GM18517 (cell line): ENCODE measurements around the gene PREP.

ENCODE experiments used
- ATAC-seq: cut with Tn5 transposase; IDR thresholded peaks from one replicate; pipeline ENCODE4 v1.9.1; 2021; ENCODE audit warnings: mild to moderate bottlenecking, moderate library complexity; ENCODE audit not compliant: unreplicated experiment

The PREP gene

GRCh38 chr6:105397987-105398386 lies 4.9 kb downstream of the PREP start:
- no peak for ATAC-seq

GRCh38 chr6:105391705-105392104 lies 11.2 kb downstream of the PREP start:
- no peak for ATAC-seq

GRCh38 chr6:105389543-105389942 lies 13.3 kb downstream of the PREP start:
- ATAC-seq: no peak

- no peak for ATAC-seq
Observed at GRCh38 chr6:105388392-105388791, 14.5 kb downstream of the PREP start.

- no peak for ATAC-seq
Observed at GRCh38 chr6:105384004-105384403, 18.9 kb downstream of the PREP start.

GRCh38 chr6:105382958-105383357 lies 19.9 kb downstream of the PREP start:
- ATAC-seq: no peak

- ATAC-seq: no peak
Observed at GRCh38 chr6:105382496-105382895, 20.4 kb downstream of the PREP start.

GRCh38 chr6:105380634-105381033 lies 22.2 kb downstream of the PREP start:
- no peak for ATAC-seq

GRCh38 chr6:105375797-105376196 lies 27.1 kb downstream of the PREP start:
- no peak for ATAC-seq

- no peak for ATAC-seq
Observed at GRCh38 chr6:105374010-105374420, 28.9 kb downstream of the PREP start.

- no peak for ATAC-seq
Observed at GRCh38 chr6:105373481-105373880, 29.4 kb downstream of the PREP start.

GRCh38 chr6:105372849-105373182 lies 30.1 kb downstream of the PREP start:
- ATAC-seq: no peak

- ATAC-seq: no peak
Observed at GRCh38 chr6:105372142-105372848, 30.6 kb downstream of the PREP start.

- ATAC-seq: no peak
Observed at GRCh38 chr6:105370351-105370750, 32.5 kb downstream of the PREP start.

- ATAC-seq: no peak
Observed at GRCh38 chr6:105369145-105369544, 33.7 kb downstream of the PREP start.

GRCh38 chr6:105364243-105364642 lies 38.6 kb downstream of the PREP start:
- no peak for ATAC-seq

- ATAC-seq: no peak
Observed at GRCh38 chr6:105363100-105363754, 39.7 kb downstream of the PREP start.

- ATAC-seq: no peak
Observed at GRCh38 chr6:105359419-105360370, 43.2 kb downstream of the PREP start.

GRCh38 chr6:105357165-105357564 lies 45.7 kb downstream of the PREP start:
- ATAC-seq: no peak

GRCh38 chr6:105352037-105352617 lies 50.8 kb downstream of the PREP start:
- no peak for ATAC-seq

GRCh38 chr6:105348897-105349296 lies 54.0 kb downstream of the PREP start:
- ATAC-seq: no peak
